OCI-LY3 (cell line): ENCODE data around the gene CRABP1.

Source experiments
- H2AFZ ChIP-seq: fragments of 200-600, 300-600 bp; shearing (Covaris generic); 2 replicates; pipeline ENCODE4 v1.6.0; 2014; ENCODE audit warnings: antibody characterized with exemption, low read depth, low read length
- H3K27ac ChIP-seq: fragments of 200-600, 300-600 bp; sonication (generic); 2 replicates; pipeline ENCODE4 v1.5.1; 2014; ENCODE audit warnings: mild to moderate bottlenecking, low read length, moderate library complexity, mixed read lengths
- H3K27me3 ChIP-seq: fragments of 200-600, 300-600 bp; sonication (generic); 2 replicates; pipeline ENCODE4 v1.6.1; 2014; ENCODE audit warnings: low read depth, low read length, mixed read lengths
- H3K36me3 ChIP-seq: fragments of 200-600, 300-600 bp; sonication (generic); replicated peaks from 2 replicates; pipeline ENCODE3; 2014; ENCODE audit warnings: low read depth, low read length, mixed read lengths
- H3K4me1 ChIP-seq: fragments of 300-600, 200-600 bp; sonication (generic); 2 replicates; pipeline ENCODE4 v1.6.1; 2014; ENCODE audit warnings: low read length, mixed read lengths
- H3K4me2 ChIP-seq: fragments of 200-600, 300-600 bp; sonication (generic); 2 replicates; pipeline ENCODE4 v1.6.1; 2014; ENCODE audit warnings: low read length, mixed read lengths
- H3K4me3 ChIP-seq: fragments of 300-600, 200-600 bp; sonication (generic); 2 replicates; pipeline ENCODE4 v1.5.1; 2014; ENCODE audit warnings: antibody characterized with exemption, mild to moderate bottlenecking, low read length, moderate library complexity
- H3K79me2 ChIP-seq: fragments of 300-600, 200-600 bp; shearing (Covaris generic); 2 replicates; pipeline ENCODE4 v1.6.1; 2014; ENCODE audit warnings: mild to moderate bottlenecking, low read length, mixed read lengths
- H3K9ac ChIP-seq: fragments of 300-600, 200-600 bp; shearing (Covaris generic); 2 replicates; pipeline ENCODE4 v1.6.0; 2014; ENCODE audit warnings: mild to moderate bottlenecking, low read length, moderate library complexity
- H3K9me3 ChIP-seq: fragments of 200-600, 300-600 bp; shearing (Covaris generic); 2 replicates; pipeline ENCODE4 v1.6.1; 2014; ENCODE audit warnings: low read length, mixed read lengths; ENCODE audit not compliant: insufficient read depth
- H4K20me1 ChIP-seq: fragments of 200-600, 300-600 bp; sonication (generic); 2 replicates; pipeline ENCODE4 v1.6.1; 2016; ENCODE audit warnings: low read length, mixed read lengths; ENCODE audit not compliant: insufficient read depth
- EZH2phosphoT487 ChIP-seq: fragments of 200-600 bp; shearing (Covaris generic); IDR thresholded peaks from 2 replicates; pipeline ENCODE4 v1.6.1; 2018; ENCODE audit warnings: antibody characterized with exemption, mixed run types, low read depth
- TF ChIP-seq, protein P1 (sequence below): fragments of 200-600, 300-600 bp; sonication (generic); IDR thresholded peaks from 2 replicates; pipeline ENCODE4 v1.5.1; 2014; ENCODE audit warnings: antibody characterized with exemption, low read length, low read depth

CRABP1 gene

DNA sequence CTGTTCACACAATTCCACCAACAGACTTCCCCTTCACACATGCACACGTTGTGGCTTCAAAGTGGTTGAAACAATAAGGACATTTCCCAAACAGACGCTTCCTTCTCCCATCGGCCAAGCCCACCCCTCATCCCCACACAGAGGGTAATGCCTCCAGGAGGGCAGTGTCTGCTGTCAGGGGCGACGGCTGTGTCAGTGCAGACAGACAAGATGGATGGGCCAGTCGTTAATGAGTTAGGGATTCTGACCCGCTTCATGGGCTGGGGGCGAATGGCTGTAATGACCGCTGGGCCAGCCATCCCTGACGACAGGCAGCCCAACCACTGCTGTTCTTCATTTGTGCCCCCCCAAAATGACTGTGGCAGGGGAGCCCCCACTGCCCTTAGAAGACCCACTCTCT is 20.6 kb upstream of the CRABP1 start:
- Histone ChIP-seq H4K20me1 (no peaks in the 10 kb centered on the region), H3K9ac (no peak overlapping the region), H3K4me2 (no peak overlapping the region), H3K4me1 (peaks cover 21% of the 10 kb centered on the region), H3K4me3 (no peak overlapping the region), H3K27ac (no peak overlapping the region), H3K9me3 (no peaks in the 10 kb centered on the region), H3K79me2 (no peaks in the 10 kb centered on the region), H3K36me3 (no peaks in the 10 kb centered on the region), H3K27me3 (no peaks in the 10 kb centered on the region), H2AFZ (no peak overlapping the region)
- TF ChIP-seq, protein P1, sequence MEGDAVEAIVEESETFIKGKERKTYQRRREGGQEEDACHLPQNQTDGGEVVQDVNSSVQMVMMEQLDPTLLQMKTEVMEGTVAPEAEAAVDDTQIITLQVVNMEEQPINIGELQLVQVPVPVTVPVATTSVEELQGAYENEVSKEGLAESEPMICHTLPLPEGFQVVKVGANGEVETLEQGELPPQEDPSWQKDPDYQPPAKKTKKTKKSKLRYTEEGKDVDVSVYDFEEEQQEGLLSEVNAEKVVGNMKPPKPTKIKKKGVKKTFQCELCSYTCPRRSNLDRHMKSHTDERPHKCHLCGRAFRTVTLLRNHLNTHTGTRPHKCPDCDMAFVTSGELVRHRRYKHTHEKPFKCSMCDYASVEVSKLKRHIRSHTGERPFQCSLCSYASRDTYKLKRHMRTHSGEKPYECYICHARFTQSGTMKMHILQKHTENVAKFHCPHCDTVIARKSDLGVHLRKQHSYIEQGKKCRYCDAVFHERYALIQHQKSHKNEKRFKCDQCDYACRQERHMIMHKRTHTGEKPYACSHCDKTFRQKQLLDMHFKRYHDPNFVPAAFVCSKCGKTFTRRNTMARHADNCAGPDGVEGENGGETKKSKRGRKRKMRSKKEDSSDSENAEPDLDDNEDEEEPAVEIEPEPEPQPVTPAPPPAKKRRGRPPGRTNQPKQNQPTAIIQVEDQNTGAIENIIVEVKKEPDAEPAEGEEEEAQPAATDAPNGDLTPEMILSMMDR = no peak
- no peak for TF ChIP-seq EZH2phosphoT487

DNA sequence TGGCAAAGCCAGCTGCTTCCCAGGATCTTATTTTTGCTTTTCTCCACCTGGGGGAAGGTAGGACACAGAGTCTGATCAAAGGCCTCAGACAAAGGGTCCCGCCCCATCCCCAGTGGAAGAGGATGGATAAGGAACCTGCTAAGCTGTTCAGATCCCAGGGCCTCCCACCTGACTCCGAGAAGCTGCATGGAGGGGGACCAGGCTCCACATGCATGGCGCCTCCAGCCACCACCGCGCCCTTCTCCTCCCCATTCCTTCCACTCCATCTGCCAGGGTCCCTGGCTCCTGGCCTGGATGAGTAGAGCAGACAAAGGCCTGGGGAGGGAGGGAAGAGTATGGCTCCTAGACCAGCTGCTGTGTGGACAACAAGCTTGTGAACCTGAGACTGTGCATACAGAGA is 20.0 kb upstream of the CRABP1 start:
- Histone ChIP-seq H4K20me1 (no peaks in the 10 kb centered on the region), H3K4me2 (no peak overlapping the region), H3K4me1 (peaks cover 21% of the 10 kb centered on the region), H3K79me2 (no peaks in the 10 kb centered on the region), H3K27me3 (no peaks in the 10 kb centered on the region), H2AFZ (no peak overlapping the region), H3K9me3 (no peaks in the 10 kb centered on the region), H3K27ac (no peak overlapping the region), H3K9ac (no peak overlapping the region), H3K36me3 (no peaks in the 10 kb centered on the region), H3K4me3 (no peak overlapping the region)
- TF ChIP-seq, protein P1 = no peak
- no peak for TF ChIP-seq EZH2phosphoT487

DNA sequence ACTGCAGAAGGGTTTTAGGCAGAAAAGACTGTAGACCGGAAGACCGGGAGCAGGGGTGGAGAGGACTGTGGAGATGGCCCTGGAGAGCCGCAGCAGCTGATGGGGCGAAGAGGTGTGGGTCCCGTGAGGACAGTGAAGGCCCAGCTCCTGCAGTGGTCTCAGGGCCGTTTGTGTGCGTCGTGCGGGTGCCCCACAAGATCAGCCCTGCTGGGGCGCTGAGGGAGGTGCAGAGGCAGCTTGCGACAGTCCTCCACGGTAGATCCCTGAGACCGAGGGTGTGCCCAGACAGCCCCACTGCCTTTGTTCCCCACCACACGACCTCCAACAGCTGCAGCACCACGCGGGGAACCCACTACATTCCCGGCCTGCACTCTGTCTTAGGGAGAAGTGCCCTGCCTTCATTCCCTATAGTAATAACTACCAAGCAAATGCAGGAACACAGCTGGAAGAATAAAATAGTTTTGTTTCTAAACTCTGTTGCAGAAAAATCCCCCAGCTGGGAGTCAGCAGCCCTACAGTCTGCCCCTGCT is 19.0 kb upstream of the CRABP1 start:
- Histone ChIP-seq H3K27ac (no peak overlapping the region), H3K9me3 (no peaks in the 10 kb centered on the region), H3K9ac (no peak overlapping the region), H4K20me1 (no peaks in the 10 kb centered on the region), H3K4me1 (peaks cover 14% of the 10 kb centered on the region), H3K36me3 (no peaks in the 10 kb centered on the region), H2AFZ (no peak overlapping the region), H3K27me3 (no peaks in the 10 kb centered on the region), H3K4me2 (no peak overlapping the region), H3K79me2 (no peaks in the 10 kb centered on the region), H3K4me3 (no peak overlapping the region)
- TF ChIP-seq EZH2phosphoT487 = no peak
- TF ChIP-seq, protein P1 = no peak

DNA sequence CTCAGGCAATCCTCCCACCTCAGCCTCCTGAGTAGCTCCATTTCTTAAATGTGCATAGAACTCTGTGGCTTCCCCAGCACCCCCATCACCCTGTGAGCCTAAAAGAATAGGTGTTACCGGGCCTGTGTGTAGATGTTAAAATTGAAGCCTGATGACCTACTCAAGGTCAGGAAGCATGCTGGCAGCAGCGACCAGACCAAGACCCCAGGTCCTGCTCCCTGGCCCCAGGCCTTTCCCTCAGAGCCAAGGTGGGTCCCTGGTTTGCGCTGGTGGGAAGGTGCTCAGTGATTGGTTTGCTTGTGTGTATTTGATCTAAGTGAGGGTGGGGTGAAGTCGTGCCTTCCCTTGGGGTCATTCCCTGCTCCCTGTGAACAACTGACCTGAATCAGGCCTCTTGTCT is 18.4 kb upstream of the CRABP1 start:
- TF ChIP-seq, protein P1 = no peak
- no peak for TF ChIP-seq EZH2phosphoT487
- Histone ChIP-seq H3K27ac (no peak overlapping the region), H3K4me2 (no peak overlapping the region)

More for the DNA sequence above, 18.4 kb upstream of the CRABP1 start:
- H3K4me1 ChIP-seq = peaks cover 7% of the 10 kb centered on the region
- H3K27me3 ChIP-seq = no peaks in the 10 kb centered on the region
- H3K36me3 ChIP-seq = no peaks in the 10 kb centered on the region
- no peak overlapping the region for H3K4me3 ChIP-seq
- H3K9ac ChIP-seq = no peak overlapping the region
- no peaks in the 10 kb centered on the region for H4K20me1 ChIP-seq
- no peak overlapping the region for H2AFZ ChIP-seq
- H3K9me3 ChIP-seq = no peaks in the 10 kb centered on the region
- no peaks in the 10 kb centered on the region for H3K79me2 ChIP-seq
